Measurements from ENCODE around the gene RAG2.
"Not testable (repeated sequence)": the region's sequence is repeated elsewhere in the genome, so short reads cannot be mapped to it uniquely, and the experiment has no call there.

The RAG2 gene

GRCh38 chr11:36557390-36557789, 40.6 kb downstream of the RAG2 start:
- DNase-seq = not testable (repeated sequence)

- DNase-seq = no peak
Observed at GRCh38 chr11:36550385-36551115, 47.5 kb downstream of the RAG2 start.
